Measurements from ENCODE around the gene SHROOM2.

- TF ChIP-seq CTCF (IDR thresholded peaks at IDR 0.05; ENCODE audit: insufficient read depth, low read length): no peak
- no peak for TF ChIP-seq POLR2AphosphoS5 (IDR thresholded peaks at IDR 0.05; ENCODE audit: low read depth)
- TF ChIP-seq REST (IDR thresholded peaks at IDR 0.05; ENCODE audit: insufficient replicate concordance, low read depth): no peak
Observed at GRCh38 chrX:9802737-9803136, 16.5 kb downstream of the SHROOM2 start.

Measured in HL-60 (cell line).